Measurements from ENCODE around the gene RNU5D-1. TPM values are rescaled to one million over a fixed set of nuclear protein-coding genes. Genes with fewer than 3 reads are reported as not detected.

RNU5D-1 gene
- total RNA-seq, 2 experiments from 2014 or later, result not detected

- no peak overlapping the region for H3K27ac ChIP-seq (ENCODE audit: low read depth in 1 of 2, low read length in 2 of 2)
- Mint-ChIP-seq H3K4me3 (no peak overlapping the region), H3K36me3 (ENCODE audit: low read depth) (no peaks in the 10 kb centered on the region), H3K27ac (no peak overlapping the region), H3K9me3 (no peaks in the 10 kb centered on the region), H3K27me3 (no peaks in the 10 kb centered on the region), H3K4me1 (ENCODE audit: low read depth) (peaks cover 5% of the 10 kb centered on the region)
- H3K4me1 ChIP-seq (ENCODE audit: insufficient read depth, low read length), result peaks cover 8% of the 10 kb centered on the region
- no peak for DNase-seq
- POLR2A ChIA-PET, result no interaction called here
- H3K4me3 ChIP-seq (ENCODE audit: low read length), result no peak overlapping the region
- CTCF ChIA-PET, result interaction anchor here (1.6 kb wide), 1 partner anchor 267 kb away, joined by 3 read pairs; no protein-coding TSS in a partner anchor
- no peak for TF ChIP-seq CTCF (IDR thresholded peaks at IDR 0.05)
- intact Hi-C loops (cut with DNase I, micrococcal nuclease), result no loop called here
- ATAC-seq (ENCODE audit: poor library complexity), result no peak
- no peaks in the 10 kb centered on the region for H3K27me3 ChIP-seq (ENCODE audit: control insufficient read depth in 1 of 2, insufficient read depth in 2 of 2, low read length in 2 of 2)
- no peaks in the 10 kb centered on the region for H3K9me3 ChIP-seq (ENCODE audit: control insufficient read depth in 1 of 2, insufficient read depth in 1 of 2, low read length in 2 of 2)
- no peaks in the 10 kb centered on the region for H3K36me3 ChIP-seq (ENCODE audit: insufficient read depth, low read length)
Observed at GRCh38 chr1:44747878-44748277, 16.9 kb upstream of the RNU5D-1 start.

- no peak overlapping the region for H3K27ac Mint-ChIP-seq
Observed at GRCh38 chr1:44743211-44743610, 12.2 kb upstream of the RNU5D-1 start.

GRCh38 chr1:44740179-44740617 is 9.2 kb upstream of the RNU5D-1 start:
- peak overlapping the region in 1 of 2 donors; percentile 50 for H3K27ac ChIP-seq (ENCODE audit: low read depth in 1 of 2, low read length in 2 of 2)
- peak overlapping the region; percentile 98 for H3K4me3 Mint-ChIP-seq
- H3K9me3 ChIP-seq (ENCODE audit: control insufficient read depth in 1 of 2, insufficient read depth in 1 of 2, low read length in 2 of 2), result no peaks in the 10 kb centered on the region
- peaks cover 18% of the 10 kb centered on the region for H3K4me1 Mint-ChIP-seq (ENCODE audit: low read depth)
- no peaks in the 10 kb centered on the region for H3K27me3 Mint-ChIP-seq
- TF ChIP-seq CTCF (IDR thresholded peaks at IDR 0.05), result no peak
- no peaks in the 10 kb centered on the region for H3K27me3 ChIP-seq (ENCODE audit: control insufficient read depth in 1 of 2, insufficient read depth in 2 of 2, low read length in 2 of 2)
- ATAC-seq (ENCODE audit: poor library complexity) (no peak), DNase-seq (no peak)
- H3K36me3 ChIP-seq (ENCODE audit: insufficient read depth, low read length), result no peaks in the 10 kb centered on the region
- H3K36me3 Mint-ChIP-seq (ENCODE audit: low read depth), result no peaks in the 10 kb centered on the region
- intact Hi-C loops (cut with DNase I, micrococcal nuclease), result loop anchor here in 1 of 2 experiments (2.0 kb wide), 1 partner anchor 37 kb away; no protein-coding TSS in a partner anchor
- ChIA-PET CTCF (no interaction called here), POLR2A (interaction anchor here (2.7 kb wide), 1 partner anchor 35 kb away, joined by 12 read pairs; the partner anchor contains the start of gene RPS8)
- H3K4me1 ChIP-seq (ENCODE audit: insufficient read depth, low read length), result peaks cover 8% of the 10 kb centered on the region
- H3K27ac Mint-ChIP-seq, result peak overlapping the region; percentile 97
- peak overlapping the region; percentile 66 for H3K4me3 ChIP-seq (ENCODE audit: low read length)
- no peaks in the 10 kb centered on the region for H3K9me3 Mint-ChIP-seq

More at GRCh38 chr1:44743211-44743610, 12.2 kb upstream of the RNU5D-1 start:
- ChIA-PET CTCF (interaction anchor here (0.8 to 1.1 kb wide), 2 partner anchors 12 to 14 kb away, joined by 3 to 7 read pairs; partner anchors contain the start of gene RNU5D-1), POLR2A (interaction anchor here (0.6 to 1.3 kb wide), 2 partner anchors 12 to 76 kb away, joined by 3 to 4 read pairs; partner anchors contain the start of gene RNU5D-1)
- peaks cover 23% of the 10 kb centered on the region for H3K4me1 Mint-ChIP-seq (ENCODE audit: low read depth)
- no peaks in the 10 kb centered on the region for H3K27me3 ChIP-seq (ENCODE audit: control insufficient read depth in 1 of 2, insufficient read depth in 2 of 2, low read length in 2 of 2)
- H3K4me3 Mint-ChIP-seq, result no peak overlapping the region
- no peaks in the 10 kb centered on the region for H3K27me3 Mint-ChIP-seq
- H3K4me1 ChIP-seq (ENCODE audit: insufficient read depth, low read length), result peaks cover 15% of the 10 kb centered on the region
- no peak for TF ChIP-seq CTCF (IDR thresholded peaks at IDR 0.05)
- no peak overlapping the region for H3K27ac ChIP-seq (ENCODE audit: low read depth in 1 of 2, low read length in 2 of 2)
- no peaks in the 10 kb centered on the region for H3K9me3 ChIP-seq (ENCODE audit: control insufficient read depth in 1 of 2, insufficient read depth in 1 of 2, low read length in 2 of 2)
- intact Hi-C loops (cut with DNase I, micrococcal nuclease), result no loop called here
- no peaks in the 10 kb centered on the region for H3K9me3 Mint-ChIP-seq
- no peaks in the 10 kb centered on the region for H3K36me3 ChIP-seq (ENCODE audit: insufficient read depth, low read length)
- no peak for ATAC-seq (ENCODE audit: poor library complexity)
- no peak overlapping the region for H3K4me3 ChIP-seq (ENCODE audit: low read length)
- no peak for DNase-seq
- no peaks in the 10 kb centered on the region for H3K36me3 Mint-ChIP-seq (ENCODE audit: low read depth)
